Endothelial cell of umbilical vein (primary cell): Measurements from ENCODE around the gene ZNF30. TPM values are rescaled to one million over a fixed set of nuclear protein-coding genes. Genes with fewer than 3 reads are reported as not detected.

Source experiments
- BruUV-seq: library from RNA; stranded (reverse); fragments of 400-500 nt; replicated peaks from 2 replicates; lab custom pipeline; 2021; lab: Mats Ljungman, UMichigan
- CTCF ChIA-PET: fragments of 300-600, 350-600 bp; sonication (Branson Sonifier 250); formaldehyde crosslinking; loops from one replicate; lab custom pipeline; 2021; ENCODE audit warnings: antibody characterized with exemption, inconsistent platforms; lab: Charles Lee
- POLR2A ChIA-PET: fragments of 300-600, 350-600 bp; sonication (Branson Sonifier 250); formaldehyde crosslinking; loops from one replicate; lab custom pipeline; 2021; ENCODE audit warnings: antibody characterized with exemption, inconsistent platforms; lab: Charles Lee
- DNase-seq: peaks from one replicate; pipeline ENCODE4 v3.0.0-alpha.2; 2011; ENCODE audit warnings: low read depth, low spot score
- FAIRE-seq: peaks from 2 replicates; lab custom pipeline; 2011; peaks lifted over from hg19 to GRCh38; lab: Jason Lieb, UNC
- H2AFZ ChIP-seq: 2 replicates; pipeline ENCODE4 v1.6.0; 2012; ENCODE audit warnings: low read depth, low read length, control low read depth, inconsistent platforms
- H3K27ac ChIP-seq: 2 replicates; pipeline ENCODE4 v1.5.1; 2011; ENCODE audit warnings: low read depth, mild to moderate bottlenecking, control low read depth, low read length, moderate library complexity; ENCODE audit not compliant: insufficient read depth
- H3K27me3 ChIP-seq, 2 experiments: 2 replicates each; pipeline versions ENCODE4 v1.6.0 to v1.6.1; 2011; ENCODE audit warnings: low read length in 2 of 2, mixed read lengths in 1 of 2; ENCODE audit not compliant: control insufficient read depth in 2 of 2, insufficient read depth in 2 of 2
- H3K36me3 ChIP-seq, 2 experiments: 2 replicates in 1 of 2; 3 replicates in 1 of 2; pipeline ENCODE4 v1.5.1; 2011; ENCODE audit warnings: low read length in 2 of 2, mild to moderate bottlenecking in 1 of 2, moderate library complexity in 1 of 2; ENCODE audit not compliant: control insufficient read depth in 2 of 2, insufficient read depth in 2 of 2; ENCODE audit errors: extremely low read depth in 1 of 2
- H3K4me1 ChIP-seq: 3 replicates; pipeline ENCODE4 v1.5.1; 2011; ENCODE audit warnings: mild to moderate bottlenecking, low read length; ENCODE audit not compliant: control insufficient read depth, insufficient read depth; ENCODE audit errors: extremely low read depth
- H3K4me2 ChIP-seq: 2 replicates; pipeline ENCODE4 v1.6.1; 2011; ENCODE audit warnings: low read length, control low read depth, mixed read lengths; ENCODE audit not compliant: insufficient read depth
- H3K4me3 ChIP-seq, 3 experiments: fragments of 200-600 bp in 1 of 3; sonication (generic), shearing (Covaris generic) in 1 of 3; replicated peaks in 1 of 3; 2 replicates each; pipeline ENCODE4 v1.5.1; 2011 to 2016; ENCODE audit warnings: control low read depth in 3 of 3, low read length in 3 of 3, mild to moderate bottlenecking in 2 of 3, inconsistent platforms in 1 of 3, low read depth in 1 of 3, moderate library complexity in 1 of 3; ENCODE audit not compliant: insufficient read depth in 1 of 3
- H3K79me2 ChIP-seq: 2 replicates; pipeline ENCODE4 v1.6.0; 2012; ENCODE audit warnings: low read length, inconsistent platforms; ENCODE audit not compliant: control insufficient read depth, insufficient read depth
- H3K9ac ChIP-seq: replicated peaks from 2 replicates; pipeline ENCODE3; 2011; ENCODE audit warnings: low read length, control low read depth; ENCODE audit not compliant: insufficient read depth; ENCODE audit errors: extremely low read depth
- H3K9me1 ChIP-seq: replicated peaks from 3 replicates; pipeline ENCODE4 v1.6.0; 2011; ENCODE audit warnings: mild to moderate bottlenecking, low read length; ENCODE audit not compliant: control insufficient read depth, insufficient read depth; ENCODE audit errors: extremely low read depth
- H3K9me3 ChIP-seq: replicated peaks from 2 replicates; pipeline ENCODE4 v1.5.1; 2012; ENCODE audit warnings: low read length, inconsistent platforms; ENCODE audit not compliant: control insufficient read depth, insufficient read depth
- H4K20me1 ChIP-seq: replicated peaks from 2 replicates; pipeline ENCODE3; 2011; ENCODE audit warnings: mild to moderate bottlenecking, low read length; ENCODE audit not compliant: control insufficient read depth, insufficient read depth; ENCODE audit errors: extremely low read depth
- CTCF ChIP-seq, 2 donors: IDR thresholded peaks; 1 replicate in 1 of 2; 2 replicates in 1 of 2; pipeline ENCODE4 v1.5.1; 2011; ENCODE audit warnings: low read length in 2 of 2, mild to moderate bottlenecking in 2 of 2, moderate library complexity in 2 of 2, control low read depth in 1 of 2, inconsistent platforms in 1 of 2, low read depth in 1 of 2; ENCODE audit not compliant: insufficient read depth in 1 of 2; ENCODE audit errors: extremely low read depth in 1 of 2
- EZH2 ChIP-seq: IDR thresholded peaks from 2 replicates; pipeline ENCODE4 v1.6.1; 2012; ENCODE audit warnings: borderline replicate concordance, low read depth, mild to moderate bottlenecking, moderate library complexity, low read length, inconsistent platforms; ENCODE audit not compliant: severe bottlenecking
- FOS ChIP-seq: IDR thresholded peaks from 2 replicates; pipeline ENCODE4 v1.6.1; 2011; ENCODE audit warnings: mild to moderate bottlenecking, low read length, moderate library complexity, borderline replicate concordance; ENCODE audit not compliant: insufficient read depth
- GATA2 ChIP-seq: IDR thresholded peaks from 2 replicates; pipeline ENCODE4 v1.7.0; 2011; ENCODE audit warnings: low read depth, mild to moderate bottlenecking, moderate library complexity, mixed read lengths, low read length; ENCODE audit not compliant: insufficient read length, insufficient read depth
- JUN ChIP-seq: IDR thresholded peaks from 2 replicates; pipeline ENCODE4 v1.6.1; 2011; ENCODE audit warnings: borderline replicate concordance, low read depth; ENCODE audit not compliant: insufficient read length, insufficient read depth
- MAX ChIP-seq: IDR thresholded peaks from 2 replicates; pipeline ENCODE4 v1.6.1; 2011; ENCODE audit not compliant: insufficient read depth, insufficient read length
- MYC ChIP-seq: IDR thresholded peaks from one replicate; pipeline ENCODE4 v1.6.1; 2011; ENCODE audit warnings: mild to moderate bottlenecking, low read depth, low read length
- POLR2A ChIP-seq: IDR thresholded peaks from 2 replicates; pipeline ENCODE4 v1.6.1; 2012; ENCODE audit warnings: low read depth, mild to moderate bottlenecking, control low read depth, low read length
- POLR2AphosphoS5 ChIP-seq: IDR thresholded peaks from 2 replicates; pipeline ENCODE4 v1.6.1; 2012; ENCODE audit warnings: low read depth, mild to moderate bottlenecking, control low read depth, low read length, moderate library complexity; ENCODE audit not compliant: insufficient read depth
- dilution Hi-C: fragments of 300-500 bp; cut with MboI; formaldehyde crosslinking; loops from one replicate; pipeline ENCODE4 v1.15.0; 2019; ENCODE audit warnings: low sequenced_read_pairs; ENCODE audit not compliant: extremely low pct_ligation_motif_present
- intact Hi-C: fragments of 100-400 bp; cut with micrococcal nuclease; formaldehyde crosslinking; loops from one replicate; pipeline ENCODE4 v1.10.0; 2022
- polyA plus RNA-seq, 4 experiments: library from polyadenylated mRNA; depleted of rRNA in 3 of 4; stranded (reverse) in 3 of 4; unstranded in 1 of 4; fragments of >200 nt; gene quantifications; 2 replicates each; pipeline versions ENCODE4 v1.2.1 to v1.2.3, GENCODE V29; 2011 to 2012; ENCODE audit warnings: missing spikeins in 1 of 4
- total RNA-seq: library from RNA; stranded (reverse); gene quantifications from 2 replicates; pipeline ENCODE4 v1.2.3, GENCODE V29; 2021

ZNF30 gene
- total and polyA plus RNA-seq, 2 donors (not counting 3 experiments of a cell fraction or from before 2014, with no cell fraction given), result 1.3 to 4.7 TPM

GRCh38 chr19:34967551-34967950 is 40.8 kb downstream of the ZNF30 start:
- CTCF ChIA-PET, result interaction anchor here (1.0 to 1.2 kb wide), 4 partner anchors 35 to 77 kb away, joined by 3 read pairs; no protein-coding TSS in a partner anchor
- Histone ChIP-seq H3K9me1 (no peaks in the 10 kb centered on the region), H3K27ac (no peak overlapping the region), H3K79me2 (peaks cover 6% of the 10 kb centered on the region), H3K36me3 (no peaks in the 10 kb centered on the region), H3K4me1 (no peaks in the 10 kb centered on the region), H4K20me1 (no peaks in the 10 kb centered on the region), H3K4me3 (no peak overlapping the region), H2AFZ (no peak overlapping the region), H3K4me2 (no peak overlapping the region), H3K27me3 (no peaks in the 10 kb centered on the region), H3K9ac (no peak overlapping the region), H3K9me3 (no peaks in the 10 kb centered on the region)
- no TSS peak for BruUV-seq
- TF ChIP-seq JUN (no peak), MAX (no peak), MYC (no peak), EZH2 (no peak), CTCF (IDR thresholded peaks at IDR 0.05; ENCODE audit: extremely low read depth in 1 of 2, insufficient read depth in 1 of 2, low read depth in 1 of 2, low read length in 2 of 2) (no peak), POLR2A (no peak), GATA2 (no peak), FOS (no peak), POLR2AphosphoS5 (no peak)
- intact Hi-C loops, result no loop called here
- dilution Hi-C loops, result no loop called here
- POLR2A ChIA-PET, result no interaction called here
- DNase-seq (no peak), FAIRE-seq (no peak)
